HT1080 (cell line): Measurements from ENCODE around the gene MMAB. TPM values are rescaled to one million over a fixed set of nuclear protein-coding genes. Genes with fewer than 3 reads are reported as not detected.

Experiments used
- DNase-seq: peaks from one replicate; pipeline ENCODE4 v3.0.0-alpha.2; 2015; ENCODE audit warnings: low read depth
- total RNA-seq: library from RNA; depleted of rRNA; stranded (reverse); fragments of >200 nt; shearing (Covaris generic); gene quantifications from 2 replicates; pipeline ENCODE4 v1.2.3, GENCODE V29; 2014

The MMAB gene
- total RNA-seq, 1 experiment from 2014 or later, result 47.7 TPM

DNA sequence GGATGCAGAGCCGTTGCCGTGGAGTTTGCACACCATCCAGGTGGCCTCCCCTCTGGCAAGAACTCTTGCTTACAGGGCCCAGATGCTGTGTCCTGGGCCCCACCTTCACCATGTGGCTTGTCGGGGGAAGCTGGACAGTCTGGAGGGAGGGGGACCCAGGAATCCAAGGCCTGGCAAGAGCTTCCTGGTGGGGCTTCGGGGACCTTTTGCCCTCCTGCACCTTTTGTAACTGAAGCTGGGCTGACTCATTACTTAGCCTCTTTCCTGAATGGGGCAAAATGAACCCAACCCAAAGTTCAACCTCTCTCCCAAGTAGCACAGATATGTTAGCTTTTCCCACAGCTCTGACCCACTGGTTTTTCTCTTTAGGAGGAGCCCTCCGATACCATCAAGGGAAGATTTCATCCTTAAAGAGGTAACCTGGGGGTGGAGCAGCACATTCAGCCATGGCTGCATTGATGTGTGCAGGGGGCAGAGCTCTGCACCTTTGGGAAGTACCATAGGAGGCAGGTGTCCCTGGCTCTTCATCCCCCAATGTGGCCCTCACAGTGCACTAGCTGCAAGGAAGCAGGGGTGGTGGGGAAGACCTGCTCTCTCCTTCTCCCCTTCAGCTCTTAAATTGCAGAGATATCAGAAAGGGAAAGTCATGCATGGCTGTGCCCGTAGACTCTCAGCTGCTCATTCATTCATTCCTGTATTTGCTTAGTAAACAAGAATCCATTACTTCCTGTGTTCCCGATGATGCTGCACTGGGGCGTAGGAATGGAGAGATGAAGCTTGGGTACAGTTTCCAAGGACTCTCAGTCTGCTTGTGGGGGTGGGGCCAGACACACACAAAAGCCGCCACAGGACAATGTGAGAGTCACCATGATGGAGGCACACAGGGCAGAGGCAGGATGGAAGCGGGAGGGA lies 13.3 kb upstream of the MMAB start:
- DNase-seq, result peak; percentile 26

DNA sequence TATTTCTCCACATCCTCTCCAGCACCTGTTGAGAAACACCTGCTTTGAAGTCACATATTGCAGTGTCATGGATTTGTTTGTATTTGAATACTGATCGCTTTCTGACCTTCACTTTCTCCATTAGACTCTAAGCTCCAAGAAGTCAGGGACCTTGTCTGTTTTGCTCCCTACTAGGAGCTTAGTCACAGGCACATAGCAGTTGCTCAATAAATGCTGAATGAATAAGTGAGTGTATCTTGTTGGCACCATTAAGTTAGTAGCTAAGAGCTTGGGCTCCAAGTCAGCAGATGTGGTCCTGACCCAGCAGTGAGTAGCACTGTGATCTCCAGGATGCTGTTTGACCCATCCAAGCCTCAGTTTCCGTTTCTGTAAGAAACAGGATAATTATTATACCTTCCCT lies 10.4 kb upstream of the MMAB start:
- DNase-seq, result no peak

DNA sequence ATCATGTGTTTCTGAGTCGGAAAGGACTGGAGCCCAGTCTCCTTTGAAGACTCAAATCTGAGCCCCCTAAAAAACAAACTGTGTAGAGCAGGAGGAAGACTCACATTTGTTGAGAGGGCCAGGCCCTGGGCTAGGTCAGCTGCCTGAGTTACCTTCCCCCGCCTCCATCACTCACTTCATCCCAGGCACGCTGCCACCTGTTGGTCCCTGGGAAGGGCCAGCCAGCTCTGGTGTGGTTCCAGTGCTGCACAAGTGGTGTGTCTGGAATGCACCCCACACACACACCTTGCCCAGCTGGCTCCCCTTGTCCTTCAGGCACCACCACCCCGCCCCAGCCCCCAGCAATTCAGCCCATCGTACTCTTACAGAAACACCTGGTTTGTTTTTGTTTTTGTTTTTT lies 9.3 kb upstream of the MMAB start:
- DNase-seq, result peak; percentile 17

DNA sequence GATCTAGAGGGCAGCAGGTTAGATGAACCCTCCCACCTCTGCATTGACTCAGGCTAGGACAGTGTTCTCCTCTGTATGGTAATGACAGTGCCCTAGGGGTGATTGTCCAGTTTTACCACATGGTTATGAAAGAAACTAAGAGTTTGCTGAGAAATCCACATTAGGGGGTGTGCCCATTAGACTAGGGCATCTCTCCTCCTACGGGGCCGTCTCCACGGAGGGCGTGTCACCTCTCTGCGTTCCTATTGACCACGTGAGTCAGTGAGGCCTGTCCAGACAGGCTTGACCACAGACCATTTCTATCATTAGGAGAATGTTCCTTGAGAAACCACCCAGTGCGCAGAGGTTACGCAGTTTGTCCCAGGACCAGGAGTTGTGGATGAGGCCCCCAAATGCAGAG lies 8.6 kb upstream of the MMAB start:
- no peak for DNase-seq

DNA sequence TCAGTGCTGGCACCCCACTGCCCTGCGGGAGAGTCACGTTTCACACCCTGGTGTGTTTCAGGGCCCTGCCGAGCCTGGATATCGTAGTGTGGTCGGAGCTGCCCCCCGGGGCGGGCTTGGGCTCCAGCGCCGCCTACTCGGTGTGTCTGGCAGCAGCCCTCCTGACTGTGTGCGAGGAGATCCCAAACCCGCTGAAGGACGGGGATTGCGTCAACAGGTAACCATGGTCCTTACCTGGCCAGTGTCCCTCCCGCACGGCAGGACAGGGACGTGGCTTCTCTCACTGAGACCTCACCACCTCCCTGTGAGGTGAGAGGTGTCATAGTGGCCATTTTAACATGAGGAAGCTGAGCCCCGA lies 8.0 kb upstream of the MMAB start:
- no peak for DNase-seq

DNA sequence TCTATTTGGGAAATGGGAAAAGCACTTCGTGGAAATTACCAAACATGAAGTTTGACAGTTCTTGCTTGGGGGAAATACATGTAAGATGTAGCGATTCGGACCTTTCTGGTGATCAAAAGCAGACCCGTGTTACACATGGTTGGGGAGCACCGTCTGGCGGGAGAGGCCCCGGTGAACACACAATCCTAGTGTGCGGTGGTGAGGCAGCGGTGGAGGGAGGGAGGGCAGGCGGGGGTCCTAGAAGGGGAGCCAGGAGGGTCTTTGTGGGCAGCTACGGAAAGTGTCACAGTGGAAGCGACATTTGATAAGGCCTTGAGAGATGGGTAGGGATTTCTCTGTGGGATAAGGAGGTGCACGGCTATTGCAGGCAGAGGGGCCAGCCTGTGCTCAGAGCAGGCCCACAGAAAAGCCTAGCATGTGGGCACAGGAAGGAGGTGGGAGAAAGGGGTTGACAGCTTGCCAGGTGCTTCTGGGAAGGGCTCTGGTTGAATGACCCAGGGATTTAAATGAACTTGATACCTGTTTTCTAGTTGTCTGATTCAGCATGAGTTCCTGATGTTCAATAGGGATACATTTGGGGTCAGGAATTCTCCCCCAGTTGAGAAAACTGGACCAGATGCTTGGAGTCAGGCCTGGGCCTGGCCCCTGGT lies 7.5 kb upstream of the MMAB start:
- no peak for DNase-seq

DNA sequence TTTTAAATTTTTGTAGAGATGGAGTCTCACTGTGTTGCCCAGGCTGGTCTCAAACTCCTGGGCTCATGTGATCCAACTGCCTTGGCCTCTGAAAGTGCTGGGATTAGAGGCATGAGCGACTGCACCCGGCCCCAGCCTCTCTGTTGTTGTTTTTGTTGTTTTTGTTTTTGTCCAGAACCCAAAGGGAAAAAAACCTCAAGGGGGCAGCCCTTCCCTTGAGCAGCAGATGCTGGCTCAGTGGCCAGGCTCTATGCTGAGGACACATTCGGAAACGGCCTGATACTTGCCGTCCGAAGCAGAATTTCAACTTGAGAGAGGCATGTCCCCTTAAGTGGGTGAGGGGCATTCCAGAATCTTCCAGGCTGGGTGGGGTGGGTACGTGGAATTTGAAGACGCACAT lies 7.0 kb upstream of the MMAB start:
- no peak for DNase-seq

DNA sequence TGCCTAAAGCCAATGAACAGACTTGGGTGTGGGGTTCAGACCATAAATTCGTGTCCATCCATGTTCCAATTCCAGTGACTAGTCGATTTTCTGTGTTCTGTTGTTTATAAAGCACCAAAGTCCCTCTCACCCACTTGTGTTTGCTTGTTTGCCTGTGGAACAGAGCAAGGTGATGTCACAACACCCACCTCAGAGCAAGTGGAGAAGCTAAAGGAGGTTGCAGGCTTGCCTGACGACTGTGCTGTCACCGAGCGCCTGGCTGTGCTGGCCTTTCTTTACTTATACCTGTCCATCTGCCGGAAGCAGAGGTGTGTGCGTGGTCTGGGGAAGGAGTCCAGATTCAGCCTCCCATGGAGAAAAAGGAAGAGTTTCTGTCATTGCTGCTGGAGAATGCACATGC lies 6.3 kb upstream of the MMAB start:
- DNase-seq, result no peak

DNA sequence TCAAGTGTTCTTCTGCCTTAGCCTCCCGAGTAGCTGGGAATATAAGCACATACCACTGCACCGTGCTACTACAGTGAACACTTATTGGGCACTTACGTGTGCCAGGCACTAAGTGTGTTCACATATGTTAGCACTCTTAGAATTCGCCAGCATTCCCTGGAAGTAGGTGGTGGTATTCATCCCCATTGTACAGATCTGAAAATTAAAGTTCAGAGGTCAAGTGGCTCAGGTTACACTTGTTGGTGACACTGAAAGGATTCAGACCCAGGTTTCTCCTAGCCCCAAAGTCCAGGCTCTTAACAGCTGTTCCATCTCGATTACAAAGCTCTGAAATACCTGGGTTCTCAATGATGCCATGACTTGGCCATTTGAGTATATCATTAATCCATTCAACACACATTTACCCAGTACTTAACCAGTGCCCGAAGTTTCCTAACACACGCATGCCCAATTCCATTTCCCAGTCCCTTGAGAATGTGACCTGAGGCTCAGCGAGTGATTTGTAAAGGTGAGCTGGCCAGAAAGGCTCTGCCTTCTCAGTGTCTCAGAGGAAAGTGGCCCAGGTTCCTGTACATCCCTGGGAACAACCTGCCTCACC lies 5.1 kb upstream of the MMAB start:
- no peak for DNase-seq

DNA sequence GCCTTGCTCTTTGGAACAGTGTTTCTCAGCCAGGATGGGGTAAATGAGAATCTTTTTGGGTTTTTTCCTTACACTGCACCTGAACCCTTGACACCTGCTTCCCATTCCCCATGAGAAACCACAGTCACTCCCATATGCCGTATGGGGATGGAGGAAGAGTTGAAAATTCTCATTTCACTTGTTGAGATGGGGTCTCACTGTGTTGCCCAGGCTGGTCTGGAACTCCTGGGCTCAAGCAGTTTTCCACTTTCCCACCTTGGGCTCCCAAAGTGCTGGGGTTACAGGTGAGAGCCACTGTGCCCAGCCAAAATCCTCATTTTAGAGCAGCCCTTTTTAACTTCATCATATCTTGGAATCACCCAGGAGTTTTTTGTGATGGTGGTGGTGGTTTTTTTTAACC lies 4.0 kb upstream of the MMAB start:
- no peak for DNase-seq

DNA sequence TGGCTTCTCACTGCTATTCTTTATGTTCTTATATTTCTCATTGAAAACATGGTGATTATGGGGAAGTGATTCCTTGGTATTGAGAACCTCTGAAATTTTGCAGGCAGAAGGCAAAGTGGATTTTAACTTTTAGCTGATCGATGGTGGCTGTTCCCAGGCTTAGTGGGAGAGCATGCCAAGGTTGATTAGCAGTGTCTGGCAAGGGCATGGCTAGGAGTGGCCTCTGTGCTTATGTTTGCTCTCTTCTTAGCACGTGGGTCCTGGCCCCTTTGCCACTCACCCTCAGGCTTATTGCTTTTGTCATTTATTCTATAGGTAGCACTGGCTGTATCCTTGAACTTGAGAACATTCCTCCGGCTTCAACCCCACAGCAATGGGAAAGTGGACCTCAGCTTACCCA lies 2.4 kb upstream of the MMAB start:
- DNase-seq, result no peak

DNA sequence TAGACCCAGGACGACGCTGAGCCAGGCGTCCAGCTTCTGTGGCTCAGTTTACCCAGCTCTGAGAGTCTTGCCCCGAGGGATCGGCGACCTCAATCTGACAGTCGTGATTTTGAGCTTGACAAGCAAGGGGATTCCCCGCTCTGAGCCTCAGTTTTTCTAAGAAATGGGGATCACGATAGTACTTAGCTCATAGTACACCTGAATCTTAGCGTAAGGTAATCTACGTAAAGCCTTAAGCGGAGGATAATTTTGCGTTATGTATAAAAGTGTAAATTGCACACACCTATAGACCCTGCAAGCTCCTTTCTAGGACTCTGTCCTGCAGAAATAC lies 575 bp upstream of the MMAB start:
- DNase-seq, result no peak

DNA sequence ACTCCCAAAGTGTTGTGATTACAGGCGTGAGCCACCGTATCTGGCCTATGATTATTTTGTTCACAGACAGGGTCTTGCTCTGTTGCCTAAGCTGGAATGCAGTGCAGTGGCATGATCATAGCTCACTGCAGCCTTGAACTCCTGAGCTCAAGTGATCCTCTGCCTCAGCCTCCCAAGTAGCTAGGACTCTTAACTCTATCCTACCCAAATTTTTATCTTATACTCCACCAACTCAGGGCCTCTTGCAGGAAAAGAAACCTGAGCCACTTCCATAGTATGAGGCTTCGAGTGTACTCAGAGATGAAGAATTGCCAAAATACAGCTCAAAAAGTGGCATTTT lies 828 bp downstream of the MMAB start:
- DNase-seq, result no peak

DNA sequence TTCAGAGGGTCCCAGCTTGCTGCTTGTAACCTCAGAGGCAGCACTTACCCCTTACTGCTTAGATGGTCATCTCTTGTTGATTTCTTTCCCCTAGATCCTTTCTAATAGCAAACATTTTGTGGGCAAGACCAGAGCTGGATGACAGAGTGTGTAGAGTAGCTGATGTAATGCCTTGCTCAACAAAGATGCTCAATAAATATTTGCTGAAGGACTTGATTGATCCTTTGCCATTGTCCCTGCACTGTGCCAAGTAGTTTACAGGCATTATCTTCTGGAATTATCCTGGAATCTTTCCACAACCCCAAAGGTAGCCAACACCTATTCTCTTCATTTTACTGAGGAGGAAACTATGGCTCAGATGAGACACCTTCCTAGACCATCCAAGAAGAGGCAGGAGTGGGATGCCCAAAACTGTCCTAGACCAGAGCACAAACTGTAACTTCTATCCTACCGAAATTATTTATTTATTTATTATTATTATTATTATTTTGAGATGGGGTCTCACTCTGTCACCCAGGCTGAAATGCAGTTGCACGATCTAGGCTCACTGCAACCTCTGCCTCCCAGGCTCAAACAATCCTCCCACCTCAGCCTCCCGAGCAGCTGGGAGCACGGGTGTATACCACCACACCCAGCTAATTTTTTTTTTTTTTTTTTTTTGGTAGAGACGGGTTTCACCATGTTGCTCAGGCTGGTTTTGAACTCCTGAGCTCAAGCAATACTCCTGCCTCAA lies 1.4 kb downstream of the MMAB start:
- DNase-seq, result no peak

DNA sequence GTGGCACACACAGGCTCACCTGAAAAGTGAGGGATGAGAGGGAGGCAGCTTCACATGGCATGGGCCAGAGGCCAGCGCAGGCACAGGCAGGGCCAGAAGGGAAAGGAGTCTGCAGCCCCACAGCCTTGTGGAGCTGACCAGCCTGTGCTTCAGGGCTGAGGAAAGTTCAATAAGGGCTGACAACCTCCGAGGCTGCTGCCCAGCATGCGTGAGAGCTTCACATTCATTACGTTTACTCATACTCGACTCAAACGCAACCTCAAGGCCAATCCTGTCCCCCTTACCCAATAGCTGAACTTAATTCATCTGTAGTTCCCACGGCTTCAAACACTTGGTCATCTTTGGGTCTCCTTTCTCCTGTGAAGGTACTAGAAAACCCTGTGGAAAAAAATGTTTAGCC lies 4.8 kb downstream of the MMAB start:
- no peak for DNase-seq

DNA sequence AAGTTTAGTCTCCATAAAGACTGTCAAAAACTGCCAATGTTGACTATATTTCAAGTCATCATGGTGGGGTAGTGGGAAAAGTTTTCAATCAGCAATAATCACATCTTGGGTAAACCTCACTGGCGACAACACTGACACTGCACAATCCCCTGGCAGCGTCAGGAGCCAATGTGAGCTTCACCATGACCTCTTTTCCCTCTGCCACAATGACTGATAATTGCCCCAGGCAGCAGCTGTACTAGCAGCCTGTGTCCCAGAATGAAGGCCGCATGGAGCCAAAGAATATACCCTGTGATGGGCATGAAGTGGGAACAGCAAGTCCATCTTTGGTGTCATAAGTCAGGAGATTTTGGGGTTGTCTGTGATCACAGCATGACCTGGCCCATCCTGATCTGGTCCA lies 5.3 kb downstream of the MMAB start:
- no peak for DNase-seq

DNA sequence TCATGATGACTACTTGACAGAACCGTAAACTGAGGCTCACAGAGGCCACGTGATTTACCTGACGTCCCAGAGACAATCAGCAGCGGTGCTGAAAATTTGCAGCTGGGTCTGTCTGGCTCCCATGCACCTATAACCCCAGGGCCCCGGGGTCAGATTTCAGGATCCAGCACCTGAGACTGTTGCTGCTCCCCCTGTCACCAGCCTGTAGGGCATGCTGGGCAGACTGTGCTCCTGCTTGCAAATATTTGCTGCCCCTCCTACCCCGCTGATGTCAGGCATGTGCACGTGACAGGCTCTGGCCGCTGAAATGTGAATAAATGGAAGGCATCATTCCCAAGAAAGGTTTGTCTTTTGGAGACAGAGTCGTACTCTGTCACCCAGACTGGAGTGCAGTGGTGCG lies 6.0 kb downstream of the MMAB start:
- DNase-seq, result no peak

DNA sequence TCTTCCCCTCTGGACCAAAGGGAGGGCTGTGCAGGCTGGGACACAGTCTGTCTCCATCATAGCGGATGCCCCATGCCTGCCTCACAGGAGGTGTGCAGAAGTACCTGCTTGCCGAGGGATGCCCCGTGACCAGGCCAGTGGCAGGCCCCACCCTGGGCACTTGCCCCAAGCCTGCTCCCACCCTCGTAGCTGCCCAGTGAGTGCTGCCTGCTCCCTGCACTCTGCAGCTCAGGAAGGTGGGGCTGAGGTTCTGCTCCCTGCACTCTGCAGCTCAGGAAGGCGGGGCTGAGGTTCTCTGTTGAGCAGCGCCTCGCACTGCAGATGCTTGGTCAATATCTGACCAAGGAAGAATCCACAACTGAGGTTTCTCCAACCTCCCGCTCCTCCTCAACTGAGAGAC lies 6.9 kb downstream of the MMAB start:
- DNase-seq, result no peak

DNA sequence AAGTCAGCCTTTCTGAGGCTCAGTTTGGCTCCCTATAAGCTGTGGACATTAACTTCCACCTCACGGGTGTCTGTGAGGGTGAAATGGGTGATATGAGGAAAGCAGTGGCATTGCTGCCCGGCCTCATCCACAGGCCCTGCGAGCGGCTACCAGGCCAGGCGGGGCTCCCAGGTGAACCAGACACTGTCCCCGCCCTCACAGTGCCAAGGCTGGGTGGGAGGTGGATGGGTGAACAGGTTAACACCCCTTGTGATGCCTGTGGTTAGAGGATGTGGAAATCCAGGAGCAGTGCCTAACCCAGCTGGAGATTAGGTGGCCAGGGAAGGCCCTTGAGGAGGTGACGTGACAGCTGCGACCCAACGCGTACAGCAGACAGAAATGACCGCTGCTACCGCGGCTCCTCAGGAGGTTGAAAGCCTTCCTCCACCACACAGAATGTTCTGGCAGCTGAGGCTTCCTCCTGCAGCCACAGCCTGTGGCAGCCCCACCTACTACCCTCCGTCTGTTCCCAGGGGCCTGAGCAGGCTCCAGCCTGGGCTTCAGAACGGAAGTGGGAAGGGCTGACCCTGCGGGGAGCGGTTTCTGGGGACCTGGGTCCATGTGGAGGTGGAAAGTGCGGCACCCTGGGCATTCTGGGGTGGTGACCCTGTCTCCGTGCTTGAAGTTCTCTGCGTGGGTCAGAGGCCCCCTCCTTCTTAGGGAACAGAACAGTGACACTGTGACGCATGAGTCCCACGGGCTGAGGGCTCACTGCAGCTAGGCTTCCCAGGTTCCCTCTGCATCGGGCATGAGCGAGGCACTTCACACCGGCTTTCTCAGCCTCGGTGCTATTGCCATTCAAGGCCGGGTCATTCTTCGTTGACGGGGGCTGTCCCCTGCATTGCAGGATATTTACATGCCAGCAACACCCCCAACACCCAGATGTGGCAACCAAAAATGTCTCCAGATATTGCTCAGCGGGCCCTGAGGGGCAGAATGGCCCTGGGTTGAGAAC lies 9.7 kb downstream of the MMAB start:
- DNase-seq, result no peak

DNA sequence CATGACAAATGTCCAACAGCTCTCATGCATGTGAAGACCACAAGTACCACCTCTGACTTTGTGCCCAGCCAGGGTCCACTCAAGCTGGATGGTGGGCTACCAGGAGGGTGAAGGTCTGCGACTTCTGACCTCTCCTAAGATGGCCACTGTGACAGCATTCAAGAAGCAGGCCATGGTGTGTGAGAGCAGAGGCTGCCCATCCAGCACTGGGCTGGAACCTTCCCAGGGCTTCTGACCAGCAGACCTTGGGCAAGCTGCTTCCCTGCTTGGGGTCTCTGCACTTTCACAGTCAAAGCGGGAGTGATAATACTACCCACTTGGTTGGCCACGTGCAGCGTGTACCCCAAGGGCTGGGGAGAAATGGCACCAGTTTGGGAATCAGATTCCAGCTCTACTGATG lies 10.4 kb downstream of the MMAB start:
- no peak for DNase-seq

DNA sequence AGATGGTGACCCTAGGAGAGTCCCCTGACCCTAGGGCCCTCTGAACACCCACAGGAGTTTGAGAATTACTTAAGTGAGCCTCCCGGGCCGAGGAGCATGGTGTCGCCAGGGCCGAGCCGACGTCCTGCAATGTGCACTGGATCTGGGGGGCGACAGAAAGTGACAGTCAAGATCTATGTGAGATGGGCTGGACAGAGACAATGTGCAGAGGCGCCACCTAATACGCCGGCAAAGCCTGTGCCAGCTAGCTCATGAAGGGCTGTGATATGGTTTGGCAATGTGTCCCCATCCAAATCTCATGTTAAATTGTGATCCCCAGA lies 11.6 kb downstream of the MMAB start:
- no peak for DNase-seq
